A673 (cell line): Measurements from ENCODE around the gene ZNF670. TPM values are rescaled to one million over a fixed set of nuclear protein-coding genes. Genes with fewer than 3 reads are reported as not detected.

Experiments used
- BruUV-seq: library from RNA; stranded (reverse); fragments of 400-500 nt; replicated peaks from 2 replicates; lab custom pipeline; 2021; lab: Mats Ljungman, UMichigan
- CTCF ChIA-PET: fragments of 300-600 bp; sonication (Branson Sonifier 250); formaldehyde crosslinking; loops from one replicate; lab custom pipeline; 2022; ENCODE audit warnings: antibody characterized with exemption; lab: Charles Lee
- POLR2A ChIA-PET: fragments of 300-600 bp; sonication (Branson Sonifier 250); formaldehyde crosslinking; loops from one replicate; lab custom pipeline; 2022; ENCODE audit warnings: antibody characterized with exemption; ENCODE audit not compliant: low non-redundant PET; lab: Charles Lee
- DNase-seq: peaks from one replicate; pipeline ENCODE4 v3.0.0-alpha.2; 2015; ENCODE audit warnings: low spot score
- H3K27ac ChIP-seq: fragments of 200-600 bp; sonication (generic); 2 replicates; pipeline ENCODE4 v1.5.1; 2016; ENCODE audit warnings: mixed run types, low read depth, mild to moderate bottlenecking, mixed read lengths, antibody characterized with exemption, low read length; ENCODE audit not compliant: poor library complexity, severe bottlenecking
- H3K27me3 ChIP-seq: fragments of 200-600 bp; sonication (generic); replicated peaks from 2 replicates; pipeline ENCODE4 v1.6.1; 2017; ENCODE audit warnings: mixed run types, low read depth, mild to moderate bottlenecking, mixed read lengths, antibody characterized with exemption, low read length; ENCODE audit not compliant: insufficient read depth, poor library complexity
- H3K36me3 ChIP-seq: fragments of 200-600 bp; sonication (generic); 2 replicates; pipeline ENCODE4 v1.6.1; 2016; ENCODE audit warnings: mixed run types, mild to moderate bottlenecking, mixed read lengths, antibody characterized with exemption, low read length; ENCODE audit not compliant: insufficient read depth, poor library complexity, severe bottlenecking
- H3K4me1 ChIP-seq: fragments of 200-600 bp; sonication (generic); 2 replicates; pipeline ENCODE4 v1.6.1; 2017; ENCODE audit warnings: mixed run types, mild to moderate bottlenecking, mixed read lengths, antibody characterized with exemption, low read length; ENCODE audit not compliant: insufficient read depth, poor library complexity, severe bottlenecking
- H3K4me3 ChIP-seq: fragments of 200-600 bp; sonication (generic); 2 replicates; pipeline ENCODE4 v1.5.1; 2016; ENCODE audit warnings: low read depth, mixed run types, mild to moderate bottlenecking, mixed read lengths, low read length; ENCODE audit not compliant: poor library complexity, severe bottlenecking
- H3K9me3 ChIP-seq: fragments of 200-600 bp; sonication (generic); 2 replicates; pipeline ENCODE4 v1.6.1; 2016; ENCODE audit warnings: mixed run types, low read depth, mild to moderate bottlenecking, mixed read lengths, antibody characterized with exemption, low read length; ENCODE audit not compliant: poor library complexity, severe bottlenecking
- EZH2 ChIP-seq: fragments of 200-600 bp; sonication (generic); IDR thresholded peaks from 2 replicates; pipeline ENCODE4 v1.6.1; 2017; ENCODE audit warnings: borderline replicate concordance, low read depth, mild to moderate bottlenecking, mixed read lengths, antibody characterized with exemption, low read length; ENCODE audit not compliant: poor library complexity, severe bottlenecking
- intact Hi-C: fragments of 100-400 bp; cut with micrococcal nuclease; formaldehyde crosslinking; loops from one replicate; pipeline ENCODE4 v1.10.0; 2022; ENCODE audit not compliant: unreplicated experiment
- total RNA-seq: library from RNA; stranded (reverse); gene quantifications from 2 replicates; pipeline ENCODE4 v1.2.3, GENCODE V29; 2021
- TF ChIP-seq, protein P1 (sequence below): fragments of 300-800, 200-600 bp; sonication (generic); conservative IDR thresholded peaks from 2 replicates; pipeline ENCODE4 v1.5.1; 2017; ENCODE audit warnings: low read depth, mild to moderate bottlenecking, antibody characterized with exemption, low read length, moderate library complexity, mixed read lengths

The ZNF670 gene
- total RNA-seq, 1 experiment from 2014 or later, result 5.9 TPM

GRCh38 chr1:247103859-247104591 is 25.4 kb upstream of the ZNF670 start, which contains the start of gene ZNF669:
ZNF669 (minus strand) TSS chr1:247104356; CDS start chr1:247104199, 157 bp downstream.
- ChIA-PET CTCF (no interaction called here), POLR2A (interaction anchor here (0.7 kb wide), 1 partner anchor 228 kb away, joined by 17 read pairs; no protein-coding TSS in a partner anchor)
- peaks cover 34% of the 10 kb centered on the region for H3K36me3 ChIP-seq
- peaks cover 8% of the 10 kb centered on the region for H3K27me3 ChIP-seq
- no peaks in the 10 kb centered on the region for H3K4me1 ChIP-seq
- peak; percentile 98 for DNase-seq
- intact Hi-C loops, result no loop called here
- TF ChIP-seq EZH2, result no peak
- TF ChIP-seq, protein P1, sequence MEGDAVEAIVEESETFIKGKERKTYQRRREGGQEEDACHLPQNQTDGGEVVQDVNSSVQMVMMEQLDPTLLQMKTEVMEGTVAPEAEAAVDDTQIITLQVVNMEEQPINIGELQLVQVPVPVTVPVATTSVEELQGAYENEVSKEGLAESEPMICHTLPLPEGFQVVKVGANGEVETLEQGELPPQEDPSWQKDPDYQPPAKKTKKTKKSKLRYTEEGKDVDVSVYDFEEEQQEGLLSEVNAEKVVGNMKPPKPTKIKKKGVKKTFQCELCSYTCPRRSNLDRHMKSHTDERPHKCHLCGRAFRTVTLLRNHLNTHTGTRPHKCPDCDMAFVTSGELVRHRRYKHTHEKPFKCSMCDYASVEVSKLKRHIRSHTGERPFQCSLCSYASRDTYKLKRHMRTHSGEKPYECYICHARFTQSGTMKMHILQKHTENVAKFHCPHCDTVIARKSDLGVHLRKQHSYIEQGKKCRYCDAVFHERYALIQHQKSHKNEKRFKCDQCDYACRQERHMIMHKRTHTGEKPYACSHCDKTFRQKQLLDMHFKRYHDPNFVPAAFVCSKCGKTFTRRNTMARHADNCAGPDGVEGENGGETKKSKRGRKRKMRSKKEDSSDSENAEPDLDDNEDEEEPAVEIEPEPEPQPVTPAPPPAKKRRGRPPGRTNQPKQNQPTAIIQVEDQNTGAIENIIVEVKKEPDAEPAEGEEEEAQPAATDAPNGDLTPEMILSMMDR, result no peak
- peak within 1 kb of the TSS; percentile 85 for H3K27ac ChIP-seq
- BruUV-seq, result no TSS peak
- H3K4me3 ChIP-seq, result peak within 1 kb of the TSS; percentile 93
- peaks cover 33% of the 10 kb centered on the region for H3K9me3 ChIP-seq

GRCh38 chr1:247102381-247102780 is 23.8 kb upstream of the ZNF670 start:
- H3K4me1 ChIP-seq, result no peaks in the 10 kb centered on the region
- no peak for DNase-seq
- H3K27ac ChIP-seq, result no peak overlapping the region
- no peak overlapping the region for H3K4me3 ChIP-seq
- CTCF ChIA-PET, result no interaction called here
- H3K27me3 ChIP-seq, result no peaks in the 10 kb centered on the region
- BruUV-seq, result no TSS peak
- no peak for TF ChIP-seq EZH2
- TF ChIP-seq, protein P1, result no peak
- POLR2A ChIA-PET, result no interaction called here
- H3K36me3 ChIP-seq, result peaks cover 40% of the 10 kb centered on the region
- H3K9me3 ChIP-seq, result peaks cover 39% of the 10 kb centered on the region
- intact Hi-C loops, result no loop called here

DNA sequence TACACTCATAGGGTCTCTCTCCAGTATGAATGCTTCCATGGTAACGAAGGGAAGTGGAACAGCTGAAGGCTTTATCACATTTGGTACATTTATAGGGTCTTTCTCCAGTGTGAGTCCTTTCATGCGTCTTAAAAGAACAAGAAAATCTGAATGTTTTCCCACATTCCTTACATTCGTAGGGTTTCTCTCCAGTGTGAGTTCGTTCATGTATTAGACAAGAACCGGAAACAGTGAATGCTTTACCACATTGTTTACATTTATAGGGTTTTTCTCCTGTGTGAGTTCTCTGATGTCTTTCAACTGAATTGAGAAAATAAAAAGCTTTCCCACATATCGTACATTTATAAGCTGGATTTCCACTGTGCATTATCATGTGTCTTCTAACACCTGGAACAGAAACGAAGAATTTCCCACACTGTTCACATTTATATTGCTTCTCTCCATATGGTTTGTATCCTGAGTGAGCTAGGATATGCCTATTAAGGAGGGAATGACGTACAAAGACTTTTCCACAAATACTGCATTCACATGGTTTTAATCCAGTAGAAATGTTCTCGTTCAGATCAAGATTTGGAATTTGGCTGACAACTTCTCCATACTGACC is 22.2 kb upstream of the ZNF670 start:
- ChIA-PET POLR2A (no interaction called here), CTCF (no interaction called here)
- Histone ChIP-seq H3K27me3 (no peaks in the 10 kb centered on the region), H3K4me3 (no peak overlapping the region), H3K36me3 (peaks cover 44% of the 10 kb centered on the region), H3K9me3 (peaks cover 39% of the 10 kb centered on the region), H3K4me1 (no peaks in the 10 kb centered on the region), H3K27ac (no peak overlapping the region)
- no peak for DNase-seq
- BruUV-seq, result no TSS peak
- TF ChIP-seq EZH2, result no peak
- intact Hi-C loops, result no loop called here
